Measurements from ENCODE around the gene GNB2.
"Not testable (repeated sequence)": the region's sequence is repeated elsewhere in the genome, so short reads cannot be mapped to it uniquely, and the experiment has no call there.

GNB2 gene

GRCh38 chr7:100705753-100706671 is 32.5 kb downstream of the GNB2 start, which contains the start of gene POP7:
TSS of gene POP7 (plus strand) at chr7:100706121. CDS start at chr7:100706831, 710 bp downstream.
- Histone ChIP-seq H3K27ac (ENCODE audit: low read depth, low read length) (peak within 1 kb of the TSS; percentile 93), H3K9me3 (ENCODE audit: control insufficient read depth, insufficient read depth, low read length) (no peaks in the 10 kb centered on the region), H3K4me3 (ENCODE audit: low read depth, low read length) (peak within 1 kb of the TSS; percentile 78), H3K9ac (ENCODE audit: low read depth, low read length) (peak within 1 kb of the TSS; percentile 76), H3K27me3 (ENCODE audit: control insufficient read depth, insufficient read depth, low read length) (no peaks in the 10 kb centered on the region), H3K36me3 (ENCODE audit: control insufficient read depth, insufficient read depth, low read length) (peaks cover 21% of the 10 kb centered on the region), H3K4me1 (ENCODE audit: control insufficient read depth, insufficient read depth, low read length) (peaks cover 5% of the 10 kb centered on the region; the same call in 1 of the 2 replicates)

DNA sequence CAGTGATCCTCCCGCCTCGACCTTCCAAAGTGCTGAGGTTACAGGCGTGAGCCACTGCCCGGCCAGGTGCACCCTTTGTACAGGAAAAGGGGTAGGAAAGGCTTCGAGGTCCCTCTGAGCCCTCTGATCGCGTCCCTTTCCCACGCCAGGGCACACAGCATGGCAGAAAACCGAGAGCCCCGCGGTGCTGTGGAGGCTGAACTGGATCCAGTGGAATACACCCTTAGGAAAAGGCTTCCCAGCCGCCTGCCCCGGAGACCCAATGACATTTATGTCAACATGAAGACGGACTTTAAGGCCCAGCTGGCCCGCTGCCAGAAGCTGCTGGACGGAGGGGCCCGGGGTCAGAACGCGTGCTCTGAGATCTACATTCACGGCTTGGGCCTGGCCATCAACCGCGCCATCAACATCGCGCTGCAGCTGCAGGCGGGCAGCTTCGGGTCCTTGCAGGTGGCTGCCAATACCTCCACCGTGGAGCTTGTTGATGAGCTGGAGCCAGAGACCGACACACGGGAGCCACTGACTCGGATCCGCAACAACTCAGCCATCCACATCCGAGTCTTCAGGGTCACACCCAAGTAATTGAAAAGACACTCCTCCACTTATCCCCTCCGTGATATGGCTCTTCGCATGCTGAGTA is 33.3 kb downstream of the GNB2 start:
- H3K36me3 ChIP-seq (ENCODE audit: control insufficient read depth, insufficient read depth, low read length): peaks cover 21% of the 10 kb centered on the region
- H3K9me3 ChIP-seq (ENCODE audit: control insufficient read depth, insufficient read depth, low read length): no peaks in the 10 kb centered on the region
- peaks cover 5% of the 10 kb centered on the region; the same call in 1 of the 2 replicates for H3K4me1 ChIP-seq (ENCODE audit: control insufficient read depth, insufficient read depth, low read length)
- peak overlapping the region; percentile 78 for H3K4me3 ChIP-seq (ENCODE audit: low read depth, low read length)
- H3K9ac ChIP-seq (ENCODE audit: low read depth, low read length): peak overlapping the region; percentile 76
- no peaks in the 10 kb centered on the region for H3K27me3 ChIP-seq (ENCODE audit: control insufficient read depth, insufficient read depth, low read length)
- peak overlapping the region; percentile 93 for H3K27ac ChIP-seq (ENCODE audit: low read depth, low read length)

DNA sequence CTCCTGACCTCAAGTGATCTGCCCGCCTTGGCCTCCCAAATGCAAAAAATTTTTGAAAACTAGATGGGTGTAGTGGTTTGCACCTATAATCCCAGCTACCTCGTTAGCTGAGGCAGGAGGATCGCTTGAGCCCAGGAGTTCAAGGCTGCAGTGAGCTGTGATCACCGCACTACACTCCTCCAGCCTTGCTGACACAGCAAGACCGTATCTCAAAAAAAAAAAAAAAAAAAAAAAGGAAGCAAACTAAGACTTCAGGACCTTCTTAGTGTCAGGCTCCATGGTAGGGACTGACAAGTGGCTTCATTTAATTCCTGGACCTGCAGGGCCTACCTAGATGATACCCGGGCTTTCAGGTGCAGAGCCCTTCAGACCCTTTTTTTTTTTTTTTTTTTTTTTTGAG is 34.9 kb downstream of the GNB2 start:
- no peak overlapping the region for H3K9ac ChIP-seq (ENCODE audit: low read depth, low read length)
- no peaks in the 10 kb centered on the region for H3K9me3 ChIP-seq (ENCODE audit: control insufficient read depth, insufficient read depth, low read length)

GRCh38 chr7:100710452-100710851 is 36.9 kb downstream of the GNB2 start:
- Histone ChIP-seq H3K9me3 (ENCODE audit: control insufficient read depth, insufficient read depth, low read length) (no peaks in the 10 kb centered on the region), H3K27me3 (ENCODE audit: control insufficient read depth, insufficient read depth, low read length) (no peaks in the 10 kb centered on the region), H3K27ac (ENCODE audit: low read depth, low read length) (no peak overlapping the region), H3K9ac (ENCODE audit: low read depth, low read length) (no peak overlapping the region), H3K4me1 (ENCODE audit: control insufficient read depth, insufficient read depth, low read length) (peaks cover 5% of the 10 kb centered on the region; the same call in 1 of the 2 replicates), H3K36me3 (ENCODE audit: control insufficient read depth, insufficient read depth, low read length) (peaks cover 21% of the 10 kb centered on the region), H3K4me3 (ENCODE audit: low read depth, low read length) (no peak overlapping the region)

More for the DNA sequence above, 34.9 kb downstream of the GNB2 start:
- Histone ChIP-seq H3K27me3 (ENCODE audit: control insufficient read depth, insufficient read depth, low read length) (no peaks in the 10 kb centered on the region), H3K27ac (ENCODE audit: low read depth, low read length) (no peak overlapping the region), H3K4me1 (ENCODE audit: control insufficient read depth, insufficient read depth, low read length) (peaks cover 5% of the 10 kb centered on the region; the same call in 1 of the 2 replicates), H3K4me3 (ENCODE audit: low read depth, low read length) (no peak overlapping the region), H3K36me3 (ENCODE audit: control insufficient read depth, insufficient read depth, low read length) (peaks cover 21% of the 10 kb centered on the region)

DNA sequence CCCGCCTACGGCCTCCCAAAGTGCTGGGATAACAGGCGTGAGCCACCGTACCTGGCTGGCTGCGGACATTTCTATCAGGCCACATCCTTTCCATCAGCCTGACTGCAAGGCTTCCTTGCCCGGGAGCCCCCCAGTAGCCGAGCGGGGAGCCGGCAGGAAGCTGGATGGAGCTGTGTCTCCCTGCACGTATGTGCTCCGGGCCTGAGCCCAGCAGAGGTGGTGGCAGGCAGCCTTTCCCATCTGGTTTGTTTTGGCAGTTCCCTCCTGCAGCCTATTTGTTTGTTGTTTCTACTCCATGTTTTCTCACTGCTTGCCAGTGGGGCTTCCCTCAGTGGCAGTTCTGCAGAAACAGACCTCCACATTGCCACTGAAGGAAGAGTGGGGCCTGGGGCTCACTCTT is 37.8 kb downstream of the GNB2 start:
- no peak overlapping the region for H3K4me3 ChIP-seq (ENCODE audit: low read depth, low read length)
- H3K27me3 ChIP-seq (ENCODE audit: control insufficient read depth, insufficient read depth, low read length): no peaks in the 10 kb centered on the region
- H3K9ac ChIP-seq (ENCODE audit: low read depth, low read length): no peak overlapping the region

GRCh38 chr7:100714725-100715124 is 41.2 kb downstream of the GNB2 start:
- H3K4me1 ChIP-seq (ENCODE audit: control insufficient read depth, insufficient read depth, low read length): no peaks in the 10 kb centered on the region
- H3K4me3 ChIP-seq (ENCODE audit: low read depth, low read length): no peak overlapping the region
- H3K9ac ChIP-seq (ENCODE audit: low read depth, low read length): no peak overlapping the region
- peaks cover 4% of the 10 kb centered on the region for H3K27me3 ChIP-seq (ENCODE audit: control insufficient read depth, insufficient read depth, low read length)
- no peak overlapping the region for H3K27ac ChIP-seq (ENCODE audit: low read depth, low read length)
- no peaks in the 10 kb centered on the region for H3K9me3 ChIP-seq (ENCODE audit: control insufficient read depth, insufficient read depth, low read length)
- H3K36me3 ChIP-seq (ENCODE audit: control insufficient read depth, insufficient read depth, low read length): no peaks in the 10 kb centered on the region

More for the DNA sequence above, 37.8 kb downstream of the GNB2 start:
- H3K4me1 ChIP-seq (ENCODE audit: control insufficient read depth, insufficient read depth, low read length): peaks cover 5% of the 10 kb centered on the region; the same call in 1 of the 2 replicates
- H3K27ac ChIP-seq (ENCODE audit: low read depth, low read length): no peak overlapping the region
- peaks cover 21% of the 10 kb centered on the region for H3K36me3 ChIP-seq (ENCODE audit: control insufficient read depth, insufficient read depth, low read length)
- no peaks in the 10 kb centered on the region for H3K9me3 ChIP-seq (ENCODE audit: control insufficient read depth, insufficient read depth, low read length)

GRCh38 chr7:100717073-100717472 is 43.5 kb downstream of the GNB2 start:
- H3K9me3 ChIP-seq (ENCODE audit: control insufficient read depth, insufficient read depth, low read length); H3K36me3 ChIP-seq (ENCODE audit: control insufficient read depth, insufficient read depth, low read length); H3K9ac ChIP-seq (ENCODE audit: low read depth, low read length); H3K4me3 ChIP-seq (ENCODE audit: low read depth, low read length); H3K27ac ChIP-seq (ENCODE audit: low read depth, low read length); H3K4me1 ChIP-seq (ENCODE audit: control insufficient read depth, insufficient read depth, low read length): not testable (repeated sequence)
- peaks cover 28% of the 10 kb centered on the region for H3K27me3 ChIP-seq (ENCODE audit: control insufficient read depth, insufficient read depth, low read length)

DNA sequence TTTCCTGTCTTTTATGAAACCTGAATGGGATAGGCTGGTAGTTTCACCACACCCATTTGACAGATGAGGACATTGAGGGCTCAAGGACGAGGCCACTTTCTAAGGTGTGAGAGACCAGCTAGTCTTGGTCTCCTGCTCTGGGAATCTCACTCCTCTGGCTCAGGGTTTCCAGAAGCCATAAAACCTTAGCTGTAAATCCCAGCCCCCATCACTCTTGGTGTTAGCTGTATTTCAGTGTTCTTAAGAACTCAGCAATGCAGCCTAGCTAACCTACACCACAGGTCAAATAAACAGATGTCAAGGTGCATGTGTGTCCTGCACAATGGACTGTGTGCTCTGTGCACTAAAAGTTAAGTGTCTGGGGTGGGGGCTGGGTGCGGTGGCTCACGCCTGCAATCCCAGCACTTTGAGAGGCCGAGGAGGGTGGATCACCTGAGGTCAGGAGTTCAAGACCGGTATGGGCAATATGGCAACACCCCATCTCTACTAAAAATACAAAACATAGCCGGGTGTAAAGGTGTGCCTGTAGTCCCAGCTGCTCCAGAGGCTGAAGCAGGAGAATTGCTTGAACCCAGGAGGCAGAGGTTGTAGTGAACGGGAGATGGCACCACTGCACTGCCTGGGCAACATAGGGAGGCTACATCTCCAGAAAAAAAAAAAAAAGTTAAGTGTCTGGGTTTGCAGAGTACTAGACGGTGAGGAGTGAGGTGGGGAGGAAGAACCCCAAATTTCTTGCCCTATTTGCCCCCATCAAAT is 46.2 kb downstream of the GNB2 start:
- no peak overlapping the region for H3K27ac ChIP-seq (ENCODE audit: low read depth, low read length)
- H3K9me3 ChIP-seq (ENCODE audit: control insufficient read depth, insufficient read depth, low read length): no peaks in the 10 kb centered on the region
- H3K4me3 ChIP-seq (ENCODE audit: low read depth, low read length): peak overlapping the region; percentile 59
- H3K27me3 ChIP-seq (ENCODE audit: control insufficient read depth, insufficient read depth, low read length): peaks cover 35% of the 10 kb centered on the region
- no peaks in the 10 kb centered on the region for H3K4me1 ChIP-seq (ENCODE audit: control insufficient read depth, insufficient read depth, low read length)
- H3K9ac ChIP-seq (ENCODE audit: low read depth, low read length): no peak overlapping the region
- H3K36me3 ChIP-seq (ENCODE audit: control insufficient read depth, insufficient read depth, low read length): no peaks in the 10 kb centered on the region

DNA sequence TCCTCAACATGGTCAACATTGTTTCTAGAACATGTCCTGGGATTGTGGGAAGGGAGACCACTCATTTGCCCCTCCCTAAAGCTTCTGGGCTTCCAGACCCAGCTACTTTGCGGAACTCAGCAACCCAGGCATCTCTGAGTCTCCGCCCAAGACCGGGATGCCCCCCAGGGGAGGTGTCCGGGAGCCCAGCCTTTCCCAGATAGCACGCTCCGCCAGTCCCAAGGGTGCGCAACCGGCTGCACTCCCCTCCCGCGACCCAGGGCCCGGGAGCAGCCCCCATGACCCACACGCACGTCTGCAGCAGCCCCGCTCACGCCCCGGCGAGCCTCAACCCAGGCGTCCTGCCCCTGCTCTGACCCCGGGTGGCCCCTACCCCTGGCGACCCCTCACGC is 46.7 kb downstream of the GNB2 start, which contains the start of gene EPO:
EPO (plus strand) TSS at position 190 of the 392 bp plus-strand sequence. CDS start 513 bp downstream, outside the sequence.
- Histone ChIP-seq H3K9ac (ENCODE audit: low read depth, low read length) (no peak within 1 kb of the TSS), H3K9me3 (ENCODE audit: control insufficient read depth, insufficient read depth, low read length) (no peaks in the 10 kb centered on the region), H3K27me3 (ENCODE audit: control insufficient read depth, insufficient read depth, low read length) (peaks cover 35% of the 10 kb centered on the region), H3K4me1 (ENCODE audit: control insufficient read depth, insufficient read depth, low read length) (no peaks in the 10 kb centered on the region), H3K4me3 (ENCODE audit: low read depth, low read length) (peak within 1 kb of the TSS; percentile 59), H3K36me3 (ENCODE audit: control insufficient read depth, insufficient read depth, low read length) (no peaks in the 10 kb centered on the region), H3K27ac (ENCODE audit: low read depth, low read length) (no peak within 1 kb of the TSS)

DNA sequence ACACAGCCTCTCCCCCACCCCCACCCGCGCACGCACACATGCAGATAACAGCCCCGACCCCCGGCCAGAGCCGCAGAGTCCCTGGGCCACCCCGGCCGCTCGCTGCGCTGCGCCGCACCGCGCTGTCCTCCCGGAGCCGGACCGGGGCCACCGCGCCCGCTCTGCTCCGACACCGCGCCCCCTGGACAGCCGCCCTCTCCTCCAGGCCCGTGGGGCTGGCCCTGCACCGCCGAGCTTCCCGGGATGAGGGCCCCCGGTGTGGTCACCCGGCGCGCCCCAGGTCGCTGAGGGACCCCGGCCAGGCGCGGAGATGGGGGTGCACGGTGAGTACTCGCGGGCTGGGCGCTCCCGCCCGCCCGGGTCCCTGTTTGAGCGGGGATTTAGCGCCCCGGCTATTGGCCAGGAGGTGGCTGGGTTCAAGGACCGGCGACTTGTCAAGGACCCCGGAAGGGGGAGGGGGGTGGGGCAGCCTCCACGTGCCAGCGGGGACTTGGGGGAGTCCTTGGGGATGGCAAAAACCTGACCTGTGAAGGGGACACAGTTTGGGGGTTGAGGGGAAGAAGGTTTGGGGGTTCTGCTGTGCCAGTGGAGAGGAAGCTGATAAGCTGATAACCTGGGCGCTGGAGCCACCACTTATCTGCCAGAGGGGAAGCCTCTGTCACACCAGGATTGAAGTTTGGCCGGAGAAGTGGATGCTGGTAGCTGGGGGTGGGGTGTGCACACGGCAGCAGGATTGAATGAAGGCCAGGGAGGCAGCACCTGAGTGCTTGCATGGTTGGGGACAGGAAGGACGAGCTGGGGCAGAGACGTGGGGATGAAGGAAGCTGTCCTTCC is 47.3 kb downstream of the GNB2 start:
- peaks cover 35% of the 10 kb centered on the region for H3K27me3 ChIP-seq (ENCODE audit: control insufficient read depth, insufficient read depth, low read length)
- H3K9ac ChIP-seq (ENCODE audit: low read depth, low read length): no peak overlapping the region
- H3K27ac ChIP-seq (ENCODE audit: low read depth, low read length): no peak overlapping the region
- peak overlapping the region; percentile 59; the same call in 1 of the 2 replicates for H3K4me3 ChIP-seq (ENCODE audit: low read depth, low read length)
- H3K36me3 ChIP-seq (ENCODE audit: control insufficient read depth, insufficient read depth, low read length): no peaks in the 10 kb centered on the region
- H3K4me1 ChIP-seq (ENCODE audit: control insufficient read depth, insufficient read depth, low read length): no peaks in the 10 kb centered on the region
- H3K9me3 ChIP-seq (ENCODE audit: control insufficient read depth, insufficient read depth, low read length): no peaks in the 10 kb centered on the region
